Right lobe of liver (tissue), 6 donors: ENCODE measurements around the gene PACS2. TPM values are rescaled to one million over a fixed set of nuclear protein-coding genes. Genes with fewer than 3 reads are reported as not detected.

Experiments used
- ATAC-seq, 4 donors: fragments of 200-7000 bp; cut with Tn5 transposase; one replicate each; pipeline ENCODE4 v1.9.1; 2020; ENCODE audit warnings: mild to moderate bottlenecking in 4 of 4, moderate library complexity in 4 of 4
- DNase-seq, 3 donors: peaks; one replicate each; pipeline ENCODE4 v3.0.0-alpha.2; 2020
- H3K27ac ChIP-seq, 3 donors: fragments of 200-600 bp; one replicate each; pipeline ENCODE4 v1.8.0; 2022
- H3K27me3 ChIP-seq, 2 donors: fragments of 200-600 bp; one replicate each; pipeline ENCODE4 v1.8.0; 2022
- H3K36me3 ChIP-seq, 4 donors: fragments of 200-600 bp; sonication (generic) in 1 of 4; one replicate each; pipeline versions ENCODE4 v1.5.1 to v1.8.0; 2017 to 2022; ENCODE audit warnings: control low read depth in 1 of 4
- H3K4me1 ChIP-seq, 4 donors: fragments of 200-600 bp; sonication (generic) in 1 of 4; one replicate each; pipeline versions ENCODE4 v1.5.1 to v1.8.0; 2017 to 2022; ENCODE audit warnings: control low read depth in 1 of 4
- H3K4me3 ChIP-seq, 3 donors: fragments of 200-600 bp; one replicate each; pipeline ENCODE4 v1.8.0; 2022
- H3K9me3 ChIP-seq, 4 donors: fragments of 200-600 bp; sonication (generic) in 1 of 4; one replicate each; pipeline versions ENCODE4 v1.5.1 to v1.8.0; 2017 to 2022; ENCODE audit warnings: control low read depth in 1 of 4
- CTCF ChIP-seq, 4 donors: fragments of 200-600 bp in 3 of 4; fragments of 450-650 bp in 1 of 4; IDR thresholded peaks; one replicate each; pipeline versions ENCODE4 v1.5.1 to v1.8.0; 2016 to 2022; ENCODE audit warnings: antibody characterized with exemption in 4 of 4, mild to moderate bottlenecking in 2 of 4
- POLR2A ChIP-seq: fragments of 450-650 bp; IDR thresholded peaks from one replicate; pipeline ENCODE4 v1.6.1; 2017; ENCODE audit warnings: antibody characterized with exemption, mild to moderate bottlenecking
- WGBS: methylation state at CpG from one replicate; pipeline ENCODE4 v1.1.6; 2018; ENCODE audit warnings: low coverage, low lambda C conversion rate; ENCODE audit not compliant: insufficient coverage; ENCODE audit errors: missing lambda C conversion rate; 5-methylcytosine and 5-hydroxymethylcytosine counted together
- intact Hi-C, 2 donors: fragments of 100-400 bp; cut with DNase I; formaldehyde crosslinking; loops; one replicate each; pipeline versions ENCODE4 v1.11.2 to v1.14.1; 2022
- long read RNA-seq: library from polyadenylated mRNA; unstranded; transcript quantifications from one replicate; pipeline ENCODE4 v2.0.0, GENCODE V29; 2019
- total RNA-seq, 6 experiments: library from RNA; depleted of rRNA in 2 of 6; stranded (reverse); fragments of >200 nt in 2 of 6; fragmentation: NEBNext Ultra II Directional in 3 of 6; extraction: Animal tissue kit (Norgen Biotek cat#: 25700) in 3 of 6; gene quantifications; one replicate each; pipeline versions ENCODE4 v1.1.0 to v1.2.4, GENCODE V29; 2016 to 2023
- donor health status: DM: no; HTN: yes; CAD: no.
- donor health status: DM: no; HTN: no; CAD: no.
- donor health status: DM: no; HTN: no; CAD: no.
- donor health status: DM: no; HTN: yes; CAD: no.
- donor health status: DM: no; HTN: yes; CAD: no.

Gene PACS2
- total RNA-seq = 10 to 100 TPM; 19.8 to 26.7 (median 21.5) TPM
- long read RNA-seq, partial matches to known transcripts = 0 of 2 reads
- long read RNA-seq, other reads (novel, unspliced or antisense) = 1 of 2 reads

GRCh38 chr14:105314287-105315200, at the start of gene PACS2:
PACS2 (plus strand) TSS chr14:105314748; CDS start chr14:105314919, 171 bp downstream.
- intact Hi-C loops = no loop called here
- Histone ChIP-seq H3K27ac (peak within 1 kb of the TSS; percentile 30 to 81 (median 59)), H3K27me3 (no peaks in the 10 kb centered on the region), H3K4me1 (peaks cover 0 to 16% (median 0%) of the 10 kb centered on the region in 4 donors), H3K36me3 (no peaks in the 10 kb centered on the region), H3K9me3 (no peaks in the 10 kb centered on the region), H3K4me3 (peak within 1 kb of the TSS; percentile 62 to 86 (median 73))
- TF ChIP-seq CTCF (IDR thresholded peaks at IDR 0.05) (no peak), POLR2A (peak; percentile 38)
- ATAC-seq (peak; percentile 82 to 92 (median 84)), DNase-seq (peak; percentile 79 to 83 (median 80))
- WGBS = under 1% methylated on average over 35 of the region's 163 CpGs

- no peaks in the 10 kb centered on the region for H3K9me3 ChIP-seq
- H3K4me3 ChIP-seq = no peak overlapping the region
- no peaks in the 10 kb centered on the region for H3K4me1 ChIP-seq
- H3K27me3 ChIP-seq = no peaks in the 10 kb centered on the region
- peaks cover 0 to 3% (median 0%) of the 10 kb centered on the region in 4 donors for H3K36me3 ChIP-seq
- TF ChIP-seq CTCF (IDR thresholded peaks at IDR 0.05) (peak in 2 of 4 donors; percentile 13 to 25), POLR2A (no peak)
- H3K27ac ChIP-seq = no peak overlapping the region
- ATAC-seq = peak; percentile 67 to 85 (median 70)
- intact Hi-C loops = loop anchor here in 1 of 2 donors (10.0 kb wide), 1 partner anchor 53 kb away; no protein-coding TSS in a partner anchor
- DNase-seq = no peak
- WGBS = no CpG with 5 or more reads among the region's 21 CpGs
These were observed 46.6 kb upstream of the PACS2 start for GRCh38 chr14:105267820-105268548.

- TF ChIP-seq CTCF (IDR thresholded peaks at IDR 0.05) = no peak
- no peak for TF ChIP-seq POLR2A
- Histone ChIP-seq H3K4me3 (no peak overlapping the region), H3K4me1 (no peaks in the 10 kb centered on the region), H3K36me3 (peaks cover 0 to 3% (median 0%) of the 10 kb centered on the region in 4 donors), H3K9me3 (no peaks in the 10 kb centered on the region), H3K27ac (no peak overlapping the region), H3K27me3 (no peaks in the 10 kb centered on the region)
- ATAC-seq (no peak), DNase-seq (no peak)
- no CpG with 5 or more reads among the region's 18 CpGs for WGBS
- intact Hi-C loops = loop anchor here in 1 of 2 donors (10.0 kb wide), 1 partner anchor 54 kb away; no protein-coding TSS in a partner anchor
These were observed 45.7 kb upstream of the PACS2 start for GRCh38 chr14:105268736-105269354.

- no peak overlapping the region for H3K4me3 ChIP-seq
- no peaks in the 10 kb centered on the region for H3K36me3 ChIP-seq
- H3K4me1 ChIP-seq = no peaks in the 10 kb centered on the region
- no peak for TF ChIP-seq POLR2A
- TF ChIP-seq CTCF (IDR thresholded peaks at IDR 0.05) = no peak
- no peaks in the 10 kb centered on the region for H3K9me3 ChIP-seq
- intact Hi-C loops = loop anchor here in 1 of 2 donors (10.0 kb wide), 1 partner anchor 55 kb away; no protein-coding TSS in a partner anchor
- ATAC-seq (peak in 1 of 4 donors; percentile 4), DNase-seq (no peak)
- WGBS = 94% methylated on average over 3 of the region's 11 CpGs
- H3K27ac ChIP-seq = no peak overlapping the region
- H3K27me3 ChIP-seq = no peaks in the 10 kb centered on the region
These were observed 45.1 kb upstream of the PACS2 start for GRCh38 chr14:105269405-105269804.
